Transverse colon (tissue), 4 donors: ENCODE data around the gene TPM4.

Experiments used
- CTCF ChIP-seq, 5 experiments: fragments of 200-600 bp in 3 of 5; fragments of 450-650 bp in 2 of 5; sonication (generic) in 3 of 5; IDR thresholded peaks; 1 replicate in 2 of 5; 2 replicates in 3 of 5; pipeline ENCODE4 v1.5.1; 2016 to 2017; ENCODE audit warnings: antibody characterized with exemption in 5 of 5, inconsistent platforms in 3 of 5, mild to moderate bottlenecking in 2 of 5, moderate library complexity in 1 of 5
- POLR2A ChIP-seq: fragments of 450-650 bp; IDR thresholded peaks from one replicate; pipeline ENCODE4 v1.6.1; 2016; ENCODE audit warnings: antibody characterized with exemption, mild to moderate bottlenecking, moderate library complexity
- POLR2AphosphoS5 ChIP-seq, 3 donors: sonication (generic); formaldehyde crosslinking; IDR thresholded peaks; one replicate each; pipeline ENCODE4 v1.6.1; 2016; ENCODE audit warnings: antibody characterized with exemption in 3 of 3

- TF ChIP-seq POLR2AphosphoS5 (IDR thresholded peaks at IDR 0.05) (peak in 1 of 3 donors; percentile 7), CTCF (IDR thresholded peaks at IDR 0.05) (no peak), POLR2A (no peak)
Measured at GRCh38 chr19:16125737-16126495, 49.6 kb downstream of the TPM4 start.
